ENCODE results near the gene PSMD8.

The PSMD8 gene

DNA sequence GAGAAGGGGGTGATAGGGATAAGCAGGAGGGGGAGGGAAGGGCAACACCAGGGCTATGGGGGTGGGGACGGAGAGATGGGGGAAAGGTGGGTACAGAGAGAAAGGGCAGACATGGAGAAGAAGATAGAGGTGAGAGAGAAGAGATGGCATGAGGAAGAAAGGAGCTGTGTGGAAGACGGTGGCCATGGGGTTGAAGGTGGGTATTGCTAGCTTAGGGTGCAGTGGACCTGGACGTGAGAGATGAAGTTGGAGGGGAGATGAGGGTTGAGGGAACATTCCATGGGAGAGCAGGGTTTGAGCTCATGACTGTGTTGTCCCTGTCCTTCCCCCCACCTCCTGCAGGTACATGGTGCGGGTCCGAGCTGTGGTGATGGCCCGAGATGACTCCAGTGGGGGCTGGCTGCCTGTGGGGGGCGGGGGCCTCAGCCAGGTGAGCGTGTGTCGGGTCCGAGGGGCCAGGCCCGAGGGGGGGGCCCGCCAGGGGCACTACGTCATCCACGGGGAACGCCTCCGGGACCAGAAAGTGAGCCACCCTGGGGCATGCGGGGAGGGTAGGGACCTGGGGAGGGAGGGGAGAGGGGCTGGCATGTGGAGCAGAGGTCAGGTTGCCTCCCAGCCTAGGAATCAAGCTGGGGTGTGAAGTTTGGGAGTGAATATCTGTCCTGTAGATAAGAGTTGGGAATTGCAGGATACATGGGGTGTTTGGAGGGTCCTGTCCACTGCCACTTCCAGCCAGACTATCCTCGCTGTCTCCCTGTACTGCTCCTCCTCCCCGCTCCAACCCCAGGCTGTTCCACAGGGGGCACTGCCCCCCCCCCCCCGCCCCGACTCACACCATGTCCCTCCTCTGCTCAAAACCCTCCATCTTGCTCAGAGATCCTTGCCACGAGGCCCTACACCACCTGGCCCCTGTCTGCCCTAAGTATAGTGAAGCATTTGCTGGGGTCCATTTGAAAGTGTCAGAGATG, 15.9 kb downstream of the PSMD8 start:
- TF ChIP-seq CTCF (IDR thresholded peaks at IDR 0.05; ENCODE audit: insufficient read depth, low read length, missing control alignments), result no peak
- ChIA-PET POLR2A (interaction anchor here (1.1 to 3.6 kb wide), 4 partner anchors 9 to 16 kb away, joined by 4 to 35 read pairs (median 16); partner anchors contain the start of genes FAM98C and PSMD8), CTCF (interaction anchor here (0.7 to 2.0 kb wide), 7 partner anchors 9 to 165 kb away, joined by 3 to 17 read pairs (median 3); partner anchors contain the start of gene FAM98C)
- H3K4me3 ChIP-seq (ENCODE audit: low read depth, low read length), result peak overlapping the region; percentile 75
- DNase-seq (ENCODE audit: low read depth, low spot score), result no peak

DNA sequence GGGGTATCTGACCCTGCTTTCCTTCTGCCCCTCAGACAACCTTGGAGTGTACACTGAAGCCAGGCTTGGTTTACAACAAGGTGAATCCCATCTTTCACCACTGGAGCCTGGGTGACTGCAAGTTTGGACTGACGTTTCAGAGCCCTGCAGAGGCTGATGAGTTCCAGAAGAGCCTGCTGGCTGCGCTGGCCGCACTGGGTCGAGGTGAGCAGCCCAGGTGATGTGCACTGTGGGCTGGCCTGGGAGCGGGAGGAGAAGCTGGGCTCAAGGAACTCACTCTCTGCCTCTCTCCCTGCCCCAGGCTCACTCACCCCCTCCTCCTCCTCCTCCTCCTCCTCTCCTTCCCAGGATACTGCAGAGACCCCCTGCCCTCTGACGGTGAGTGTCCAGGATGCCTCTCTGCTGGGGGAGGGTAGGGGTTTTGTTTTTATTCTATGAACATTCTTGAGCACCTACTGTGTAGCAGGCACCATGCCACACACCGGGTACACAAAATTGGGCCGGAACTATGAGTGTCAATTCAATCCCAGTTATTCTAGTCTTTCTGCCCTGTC, 17.6 kb downstream of the PSMD8 start:
- H3K4me3 ChIP-seq (ENCODE audit: low read depth, low read length), result no peak overlapping the region
- ChIA-PET CTCF (interaction anchor here (0.6 to 4.3 kb wide), 2 partner anchors 12 to 243 kb away, joined by 4 to 53 read pairs; partner anchors contain the start of gene FAM98C), POLR2A (no interaction called here)
- DNase-seq (ENCODE audit: low read depth, low spot score), result no peak
- no peak for TF ChIP-seq CTCF (IDR thresholded peaks at IDR 0.05; ENCODE audit: insufficient read depth, low read length, missing control alignments)

GRCh38 chr19:38392707-38393308, 18.4 kb downstream of the PSMD8 start:
- DNase-seq (ENCODE audit: low read depth, low spot score), result no peak
- TF ChIP-seq CTCF (IDR thresholded peaks at IDR 0.05; ENCODE audit: insufficient read depth, low read length, missing control alignments), result no peak
- no peak overlapping the region for H3K4me3 ChIP-seq (ENCODE audit: low read depth, low read length)
- ChIA-PET POLR2A (no interaction called here), CTCF (interaction anchor here (1.1 to 4.3 kb wide), 3 partner anchors 11 to 159 kb away, joined by 3 to 53 read pairs (median 3); partner anchors contain the start of genes FAM98C and PSMD8)

- CTCF ChIA-PET, result interaction anchor here (1.1 to 4.3 kb wide), 3 partner anchors 9 to 150 kb away, joined by 3 to 53 read pairs (median 4); partner anchors contain the start of genes FAM98C and PSMD8
- POLR2A ChIA-PET, result no interaction called here
These were observed 20.1 kb downstream of the PSMD8 start for GRCh38 chr19:38394488-38394887.

DNA sequence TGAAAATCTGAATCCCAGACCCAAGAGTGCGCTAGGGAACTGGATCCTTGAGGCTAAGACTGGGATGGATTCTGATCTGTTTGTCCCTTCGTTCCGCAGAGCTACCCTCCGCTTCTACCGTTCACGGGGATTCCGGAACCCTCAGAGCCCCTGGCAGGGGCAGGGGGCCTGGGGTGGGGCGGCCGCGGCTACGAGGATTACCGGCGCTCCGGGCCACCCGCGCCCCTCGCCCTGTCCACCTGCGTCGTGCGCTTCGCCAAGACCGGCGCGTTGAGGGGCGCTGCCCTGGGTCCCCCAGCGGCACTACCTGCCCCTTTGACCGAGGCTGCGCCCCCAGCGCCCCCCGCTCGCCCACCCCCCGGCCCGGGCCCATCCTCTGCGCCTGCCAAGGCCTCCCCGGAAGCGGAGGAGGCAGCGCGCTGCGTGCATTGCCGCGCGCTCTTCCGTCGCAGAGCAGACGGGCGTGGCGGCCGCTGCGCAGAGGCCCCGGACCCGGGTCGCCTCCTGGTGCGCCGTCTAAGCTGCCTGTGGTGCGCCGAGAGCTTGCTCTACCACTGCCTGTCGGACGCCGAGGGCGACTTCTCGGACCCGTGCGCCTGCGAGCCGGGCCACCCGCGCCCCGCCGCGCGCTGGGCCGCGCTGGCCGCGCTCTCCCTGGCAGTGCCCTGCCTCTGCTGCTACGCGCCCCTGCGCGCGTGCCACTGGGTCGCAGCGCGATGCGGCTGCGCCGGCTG, 21.2 kb downstream of the PSMD8 start:
- CTCF ChIA-PET, result interaction anchor here (4.3 kb wide), 1 partner anchor 8 kb away, joined by 53 read pairs; the partner anchor contains the start of gene FAM98C
- POLR2A ChIA-PET, result no interaction called here
- DNase-seq (ENCODE audit: low read depth, low spot score), result no peak
- no peak for TF ChIP-seq CTCF (IDR thresholded peaks at IDR 0.05; ENCODE audit: insufficient read depth, low read length, missing control alignments)
- H3K4me3 ChIP-seq (ENCODE audit: low read depth, low read length), result no peak overlapping the region

More at GRCh38 chr19:38394488-38394887, 20.1 kb downstream of the PSMD8 start:
- no peak for DNase-seq (ENCODE audit: low read depth, low spot score)
- TF ChIP-seq CTCF (IDR thresholded peaks at IDR 0.05; ENCODE audit: insufficient read depth, low read length, missing control alignments), result no peak
- no peak overlapping the region for H3K4me3 ChIP-seq (ENCODE audit: low read depth, low read length)
